ENCODE results near the gene USP47. TPM values are rescaled to one million over a fixed set of nuclear protein-coding genes. Genes with fewer than 3 reads are reported as not detected.

USP47 gene
- total RNA-seq, 1 donor, result 72.7 TPM

DNA sequence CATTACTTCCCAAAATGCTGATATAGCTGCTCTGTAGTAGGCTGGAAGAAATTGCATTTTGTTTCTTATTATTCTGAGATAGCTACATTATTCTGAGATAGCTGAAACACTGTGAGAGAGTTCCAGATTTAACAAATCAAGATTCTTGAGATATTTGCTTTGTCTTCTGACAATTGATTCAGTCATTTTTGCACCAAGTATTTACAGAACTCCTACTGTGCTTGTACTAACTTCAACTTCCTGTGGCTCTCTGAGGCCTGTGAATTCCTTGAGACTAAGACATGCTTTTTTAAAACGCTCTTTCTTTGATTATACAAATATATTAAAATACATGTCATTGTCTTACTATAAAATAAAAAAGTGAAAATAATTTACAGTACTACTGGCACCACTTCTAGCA, 52.7 kb downstream of the USP47 start:
- Histone ChIP-seq H3K27ac (ENCODE audit: low read depth, low read length) (no peak overlapping the region), H3K9me3 (ENCODE audit: low read depth, low read length) (no peaks in the 10 kb centered on the region), H3K4me1 (ENCODE audit: insufficient read depth, low read length) (no peaks in the 10 kb centered on the region), H2AFZ (ENCODE audit: low read length) (no peak overlapping the region), H3K79me2 (ENCODE audit: insufficient read depth, low read length) (peaks cover 3% of the 10 kb centered on the region), H3K27me3 (ENCODE audit: insufficient read depth, low read length) (no peaks in the 10 kb centered on the region), H3K36me3 (ENCODE audit: insufficient read depth, low read length) (peaks cover 21% of the 10 kb centered on the region), H3K4me2 (ENCODE audit: insufficient read depth, low read length) (no peak overlapping the region), H4K20me1 (ENCODE audit: insufficient read depth, low read length) (peaks cover 3% of the 10 kb centered on the region), H3K4me3 (ENCODE audit: insufficient read depth, low read length) (no peak overlapping the region)
- DNase-seq (ENCODE audit: insufficient read length, low spot score, missing footprints), result no peak
- TF ChIP-seq, protein P1, sequence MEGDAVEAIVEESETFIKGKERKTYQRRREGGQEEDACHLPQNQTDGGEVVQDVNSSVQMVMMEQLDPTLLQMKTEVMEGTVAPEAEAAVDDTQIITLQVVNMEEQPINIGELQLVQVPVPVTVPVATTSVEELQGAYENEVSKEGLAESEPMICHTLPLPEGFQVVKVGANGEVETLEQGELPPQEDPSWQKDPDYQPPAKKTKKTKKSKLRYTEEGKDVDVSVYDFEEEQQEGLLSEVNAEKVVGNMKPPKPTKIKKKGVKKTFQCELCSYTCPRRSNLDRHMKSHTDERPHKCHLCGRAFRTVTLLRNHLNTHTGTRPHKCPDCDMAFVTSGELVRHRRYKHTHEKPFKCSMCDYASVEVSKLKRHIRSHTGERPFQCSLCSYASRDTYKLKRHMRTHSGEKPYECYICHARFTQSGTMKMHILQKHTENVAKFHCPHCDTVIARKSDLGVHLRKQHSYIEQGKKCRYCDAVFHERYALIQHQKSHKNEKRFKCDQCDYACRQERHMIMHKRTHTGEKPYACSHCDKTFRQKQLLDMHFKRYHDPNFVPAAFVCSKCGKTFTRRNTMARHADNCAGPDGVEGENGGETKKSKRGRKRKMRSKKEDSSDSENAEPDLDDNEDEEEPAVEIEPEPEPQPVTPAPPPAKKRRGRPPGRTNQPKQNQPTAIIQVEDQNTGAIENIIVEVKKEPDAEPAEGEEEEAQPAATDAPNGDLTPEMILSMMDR (IDR thresholded peaks at IDR 0.05; ENCODE audit: extremely low read depth, low read depth, low read length), result no peak

DNA sequence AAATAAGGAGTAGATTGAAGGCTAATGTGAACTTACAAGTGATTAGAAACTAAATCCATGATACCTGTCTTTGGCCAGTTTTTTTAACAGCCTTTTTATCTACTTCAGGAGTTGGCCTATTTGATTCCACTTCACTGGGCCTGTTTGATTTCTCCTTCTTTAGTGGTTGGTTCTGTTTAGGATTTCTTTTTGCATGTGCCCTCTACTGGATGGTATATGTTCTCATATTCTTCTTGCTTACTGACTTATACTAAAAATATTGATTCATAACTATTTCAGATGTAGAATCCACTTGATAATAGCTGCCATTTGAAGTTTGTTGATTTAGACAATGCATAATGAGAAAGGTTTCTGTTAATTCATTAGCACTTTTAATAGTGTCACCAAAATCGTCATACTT, 53.9 kb downstream of the USP47 start:
- Histone ChIP-seq H3K4me3 (ENCODE audit: insufficient read depth, low read length) (no peak overlapping the region), H3K9me3 (ENCODE audit: low read depth, low read length) (no peaks in the 10 kb centered on the region), H4K20me1 (ENCODE audit: insufficient read depth, low read length) (peaks cover 3% of the 10 kb centered on the region), H3K36me3 (ENCODE audit: insufficient read depth, low read length) (peaks cover 21% of the 10 kb centered on the region), H3K4me2 (ENCODE audit: insufficient read depth, low read length) (no peak overlapping the region), H3K27me3 (ENCODE audit: insufficient read depth, low read length) (no peaks in the 10 kb centered on the region), H2AFZ (ENCODE audit: low read length) (no peak overlapping the region), H3K4me1 (ENCODE audit: insufficient read depth, low read length) (no peaks in the 10 kb centered on the region), H3K27ac (ENCODE audit: low read depth, low read length) (peak overlapping the region; percentile 34), H3K79me2 (ENCODE audit: insufficient read depth, low read length) (peaks cover 3% of the 10 kb centered on the region)
- DNase-seq (ENCODE audit: insufficient read length, low spot score, missing footprints), result peak; percentile 5
- TF ChIP-seq, protein P1 (IDR thresholded peaks at IDR 0.05; ENCODE audit: extremely low read depth, low read depth, low read length), result peak; percentile 42

DNA sequence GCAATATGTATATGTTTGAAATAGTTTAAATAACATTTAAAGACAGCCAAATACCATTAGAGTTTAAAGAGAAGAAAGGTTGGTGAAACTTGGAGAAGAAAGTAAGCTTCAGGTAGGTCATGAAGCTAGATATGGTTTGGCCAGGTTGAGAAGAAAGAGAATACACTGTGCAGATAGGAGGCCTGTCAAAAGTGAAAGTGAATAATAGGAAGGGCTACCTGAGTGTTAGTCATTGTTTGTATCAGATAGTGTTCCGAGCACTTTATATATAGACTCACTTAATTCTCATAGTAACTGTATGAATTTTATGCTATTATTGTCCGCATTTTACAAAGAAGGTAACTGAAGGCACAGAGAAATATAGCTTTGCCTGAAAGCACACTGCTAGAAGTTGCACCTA, 56.9 kb downstream of the USP47 start:
- H3K4me3 ChIP-seq (ENCODE audit: insufficient read depth, low read length), result no peak overlapping the region
- H3K36me3 ChIP-seq (ENCODE audit: insufficient read depth, low read length), result peaks cover 8% of the 10 kb centered on the region
- TF ChIP-seq, protein P1 (IDR thresholded peaks at IDR 0.05; ENCODE audit: extremely low read depth, low read depth, low read length), result no peak
- DNase-seq (ENCODE audit: insufficient read length, low spot score, missing footprints), result no peak
- peaks cover 3% of the 10 kb centered on the region for H4K20me1 ChIP-seq (ENCODE audit: insufficient read depth, low read length)
- no peaks in the 10 kb centered on the region for H3K79me2 ChIP-seq (ENCODE audit: insufficient read depth, low read length)
- no peaks in the 10 kb centered on the region for H3K9me3 ChIP-seq (ENCODE audit: low read depth, low read length)
- no peak overlapping the region for H2AFZ ChIP-seq (ENCODE audit: low read length)
- no peaks in the 10 kb centered on the region for H3K4me1 ChIP-seq (ENCODE audit: insufficient read depth, low read length)
- H3K27me3 ChIP-seq (ENCODE audit: insufficient read depth, low read length), result no peaks in the 10 kb centered on the region
- H3K4me2 ChIP-seq (ENCODE audit: insufficient read depth, low read length), result no peak overlapping the region
- H3K27ac ChIP-seq (ENCODE audit: low read depth, low read length), result no peak overlapping the region

DNA sequence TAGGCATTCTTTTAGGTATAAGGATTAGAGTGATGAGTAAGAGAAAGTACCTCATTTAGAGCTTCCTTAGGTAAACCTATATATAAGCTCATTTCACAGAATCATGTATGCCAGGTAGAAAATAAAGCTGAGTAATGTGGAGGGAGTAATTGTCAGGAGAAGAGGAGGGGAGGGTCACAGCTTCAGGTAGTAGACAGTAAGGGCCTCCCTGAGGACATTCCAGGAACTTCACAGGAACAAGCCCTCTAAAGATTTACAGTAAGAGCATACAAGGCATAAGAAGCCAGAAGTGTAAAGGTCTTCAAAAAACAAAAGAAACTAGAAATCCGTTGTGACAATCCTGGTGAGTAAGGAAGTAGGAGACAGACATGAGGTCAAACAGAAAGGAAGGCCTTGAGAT, 57.6 kb downstream of the USP47 start:
- peaks cover 13% of the 10 kb centered on the region for H3K36me3 ChIP-seq (ENCODE audit: insufficient read depth, low read length)

More for the DNA sequence above, 57.6 kb downstream of the USP47 start:
- DNase-seq (ENCODE audit: insufficient read length, low spot score, missing footprints), result no peak
- Histone ChIP-seq H4K20me1 (ENCODE audit: insufficient read depth, low read length) (peaks cover 3% of the 10 kb centered on the region), H3K9me3 (ENCODE audit: low read depth, low read length) (no peaks in the 10 kb centered on the region), H2AFZ (ENCODE audit: low read length) (no peak overlapping the region), H3K4me1 (ENCODE audit: insufficient read depth, low read length) (no peaks in the 10 kb centered on the region), H3K27me3 (ENCODE audit: insufficient read depth, low read length) (no peaks in the 10 kb centered on the region), H3K4me3 (ENCODE audit: insufficient read depth, low read length) (no peak overlapping the region), H3K27ac (ENCODE audit: low read depth, low read length) (no peak overlapping the region), H3K79me2 (ENCODE audit: insufficient read depth, low read length) (no peaks in the 10 kb centered on the region), H3K4me2 (ENCODE audit: insufficient read depth, low read length) (no peak overlapping the region)
- TF ChIP-seq, protein P1 (IDR thresholded peaks at IDR 0.05; ENCODE audit: extremely low read depth, low read depth, low read length), result no peak
